Endothelial cell of umbilical vein (primary cell): Measurements from ENCODE around the gene NXF1.
"Not testable (repeated sequence)": the region's sequence is repeated elsewhere in the genome, so short reads cannot be mapped to it uniquely, and the experiment has no call there.

Experiments
- CTCF ChIP-seq, 2 donors: IDR thresholded peaks; 1 replicate in 1 of 2; 2 replicates in 1 of 2; pipeline ENCODE4 v1.5.1; 2011; ENCODE audit warnings: low read length in 2 of 2, mild to moderate bottlenecking in 2 of 2, moderate library complexity in 2 of 2, control low read depth in 1 of 2, inconsistent platforms in 1 of 2, low read depth in 1 of 2; ENCODE audit not compliant: insufficient read depth in 1 of 2; ENCODE audit errors: extremely low read depth in 1 of 2
- POLR2A ChIP-seq: IDR thresholded peaks from 2 replicates; pipeline ENCODE4 v1.6.1; 2012; ENCODE audit warnings: low read depth, mild to moderate bottlenecking, control low read depth, low read length
- POLR2AphosphoS5 ChIP-seq: IDR thresholded peaks from 2 replicates; pipeline ENCODE4 v1.6.1; 2012; ENCODE audit warnings: low read depth, mild to moderate bottlenecking, control low read depth, low read length, moderate library complexity; ENCODE audit not compliant: insufficient read depth

GRCh38 chr11:62760867-62761227 lies 44.4 kb downstream of the NXF1 start:
- TF ChIP-seq CTCF (IDR thresholded peaks at IDR 0.05; ENCODE audit: extremely low read depth in 1 of 2, insufficient read depth in 1 of 2, low read depth in 1 of 2, low read length in 2 of 2); POLR2A; POLR2AphosphoS5: not testable (repeated sequence)
